Measurements from ENCODE around the gene AUH. TPM values are rescaled to one million over a fixed set of nuclear protein-coding genes. Genes with fewer than 3 reads are reported as not detected.

AUH gene
- total RNA-seq, 1 donor from 2014 or later = 24.9 TPM

GRCh38 chr9:91258451-91258850 lies 103.3 kb downstream of the AUH start:
- Mint-ChIP-seq H3K9me3 (ENCODE audit: low read depth) (no peaks in the 10 kb centered on the region), H3K4me1 (ENCODE audit: low read depth) (no peaks in the 10 kb centered on the region), H3K36me3 (ENCODE audit: insufficient read depth) (peaks cover 2% of the 10 kb centered on the region), H3K27ac (no peak overlapping the region), H3K27me3 (no peaks in the 10 kb centered on the region), H3K4me3 (ENCODE audit: low read depth) (no peak overlapping the region)
- TF ChIP-seq CTCF (IDR thresholded peaks at IDR 0.05; ENCODE audit: unreplicated experiment) = no peak
- no peak for DNase-seq (ENCODE audit: low spot score, unreplicated experiment)

GRCh38 chr9:91256235-91256634 lies 105.5 kb downstream of the AUH start:
- peaks cover 3% of the 10 kb centered on the region for H3K36me3 Mint-ChIP-seq (ENCODE audit: insufficient read depth)
- no peaks in the 10 kb centered on the region for H3K27me3 Mint-ChIP-seq
- DNase-seq (ENCODE audit: low spot score, unreplicated experiment) = no peak
- H3K27ac Mint-ChIP-seq = no peak overlapping the region
- no peak for TF ChIP-seq CTCF (IDR thresholded peaks at IDR 0.05; ENCODE audit: unreplicated experiment)
- no peaks in the 10 kb centered on the region for H3K4me1 Mint-ChIP-seq (ENCODE audit: low read depth)
- H3K9me3 Mint-ChIP-seq (ENCODE audit: low read depth) = no peaks in the 10 kb centered on the region
- no peak overlapping the region for H3K4me3 Mint-ChIP-seq (ENCODE audit: low read depth)

GRCh38 chr9:91255327-91255726 lies 106.4 kb downstream of the AUH start:
- no peaks in the 10 kb centered on the region for H3K9me3 Mint-ChIP-seq (ENCODE audit: low read depth)
- no peak for TF ChIP-seq CTCF (IDR thresholded peaks at IDR 0.05; ENCODE audit: unreplicated experiment)

DNA sequence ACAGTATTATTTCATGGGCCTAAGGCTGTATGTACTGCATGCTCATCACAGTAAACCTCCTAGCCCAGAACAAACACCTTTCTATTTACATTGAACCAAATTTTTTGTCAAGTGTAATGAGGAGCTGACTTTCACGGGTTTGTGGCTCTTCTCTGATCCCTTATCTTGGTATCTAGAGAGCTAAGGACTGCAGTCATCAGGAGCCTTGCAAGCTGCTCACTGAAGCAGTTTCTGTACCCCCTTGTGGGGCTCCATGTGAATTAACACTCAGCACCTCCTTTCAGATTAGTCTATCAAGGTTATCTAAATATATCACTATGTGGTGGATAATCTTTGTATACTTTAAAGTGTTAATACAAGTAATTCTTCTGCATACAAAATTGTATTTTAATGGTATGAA lies 108.2 kb downstream of the AUH start:
- Mint-ChIP-seq H3K36me3 (ENCODE audit: insufficient read depth) (peaks cover 1% of the 10 kb centered on the region), H3K27ac (no peak overlapping the region), H3K4me1 (ENCODE audit: low read depth) (no peaks in the 10 kb centered on the region), H3K9me3 (ENCODE audit: low read depth) (no peaks in the 10 kb centered on the region), H3K4me3 (ENCODE audit: low read depth) (no peak overlapping the region), H3K27me3 (no peaks in the 10 kb centered on the region)
- no peak for TF ChIP-seq CTCF (IDR thresholded peaks at IDR 0.05; ENCODE audit: unreplicated experiment)
- no peak for DNase-seq (ENCODE audit: low spot score, unreplicated experiment)

More at GRCh38 chr9:91255327-91255726, 106.4 kb downstream of the AUH start:
- Mint-ChIP-seq H3K27me3 (no peaks in the 10 kb centered on the region), H3K4me1 (ENCODE audit: low read depth) (no peaks in the 10 kb centered on the region), H3K4me3 (ENCODE audit: low read depth) (no peak overlapping the region), H3K36me3 (ENCODE audit: insufficient read depth) (peaks cover 1% of the 10 kb centered on the region), H3K27ac (no peak overlapping the region)
- no peak for DNase-seq (ENCODE audit: low spot score, unreplicated experiment)

GRCh38 chr9:91248707-91249106 lies 113.0 kb downstream of the AUH start:
- Mint-ChIP-seq H3K9me3 (ENCODE audit: low read depth) (no peaks in the 10 kb centered on the region), H3K36me3 (ENCODE audit: insufficient read depth) (peaks cover 1% of the 10 kb centered on the region), H3K4me3 (ENCODE audit: low read depth) (no peak overlapping the region), H3K4me1 (ENCODE audit: low read depth) (peaks cover 17% of the 10 kb centered on the region), H3K27me3 (no peaks in the 10 kb centered on the region), H3K27ac (no peak overlapping the region)
- no peak for DNase-seq (ENCODE audit: low spot score, unreplicated experiment)
- no peak for TF ChIP-seq CTCF (IDR thresholded peaks at IDR 0.05; ENCODE audit: unreplicated experiment)

Measured in progenitor cell of endocrine pancreas (in vitro differentiated cells).